Heart left ventricle (tissue), 16 donors: ENCODE results near the gene RUNX1. TPM values are rescaled to one million over a fixed set of nuclear protein-coding genes. Genes with fewer than 3 reads are reported as not detected.
"Not testable (repeated sequence)": the region's sequence is repeated elsewhere in the genome, so short reads cannot be mapped to it uniquely, and the experiment has no call there.

Experiments
- ATAC-seq, 4 donors: fragments of 200-7000 bp; cut with Tn5 transposase; one replicate each; pipeline ENCODE4 v1.9.1; 2020 to 2022; ENCODE audit warnings: moderate library complexity in 4 of 4, mild to moderate bottlenecking in 3 of 4, moderate number of reproducible peaks in 1 of 4
- DNase-seq, 5 donors: peaks; one replicate each; pipeline ENCODE4 v3.0.0-alpha.2; 2020
- H3K27ac ChIP-seq, 12 donors: fragments of 200-600 bp; sonication (generic) in 4 of 12; one replicate each; pipeline versions ENCODE4 v1.5.0 to v1.8.0; 2016 to 2022; ENCODE audit warnings: mild to moderate bottlenecking in 2 of 12
- H3K27me3 ChIP-seq, 9 donors: fragments of 200-600 bp; sonication (generic) in 2 of 9; one replicate each; pipeline versions ENCODE4 v1.5.1 to v1.8.0; 2016 to 2022; ENCODE audit warnings: mild to moderate bottlenecking in 3 of 9
- H3K36me3 ChIP-seq, 9 donors: fragments of 200-600 bp; sonication (generic) in 2 of 9; one replicate each; pipeline versions ENCODE4 v1.5.0 to v1.8.0; 2018 to 2022; ENCODE audit warnings: mild to moderate bottlenecking in 2 of 9
- H3K4me1 ChIP-seq, 12 donors: fragments of 200-600 bp; sonication (generic) in 4 of 12; one replicate each; pipeline versions ENCODE4 v1.5.0 to v1.8.0; 2016 to 2022; ENCODE audit warnings: mild to moderate bottlenecking in 3 of 12
- H3K4me3 ChIP-seq, 12 donors: fragments of 200-600 bp; sonication (generic) in 4 of 12; one replicate each; pipeline versions ENCODE4 v1.5.0 to v1.8.0; 2017 to 2022; ENCODE audit warnings: mild to moderate bottlenecking in 9 of 12, moderate library complexity in 4 of 12
- H3K9me3 ChIP-seq, 12 donors: fragments of 200-600 bp; sonication (generic) in 4 of 12; one replicate each; pipeline versions ENCODE4 v1.5.0 to v1.8.0; 2016 to 2022; ENCODE audit warnings: mild to moderate bottlenecking in 1 of 12
- CTCF ChIP-seq, 12 donors: fragments of 200-600 bp; sonication (generic) in 4 of 12; IDR thresholded peaks; one replicate each; pipeline versions ENCODE4 v1.5.0 to v1.8.0; 2018 to 2022; ENCODE audit warnings: antibody characterized with exemption in 12 of 12, mild to moderate bottlenecking in 5 of 12
- POLR2A ChIP-seq, 2 donors: fragments of 450-650 bp; IDR thresholded peaks; one replicate each; pipeline ENCODE4 v1.6.1; 2017; ENCODE audit warnings: antibody characterized with exemption in 2 of 2, mild to moderate bottlenecking in 2 of 2, moderate library complexity in 2 of 2
- WGBS, 4 donors: extraction: QIAGEN DNeasy Blood & Tissue Kit in 2 of 4; methylation state at CpG; one replicate each; pipeline versions ENCODE4 v1.1.5 to v1.1.7; 2013 to 2018; 5-methylcytosine and 5-hydroxymethylcytosine counted together
- intact Hi-C, 10 donors: fragments of 100-400 bp; cut with DNase I; formaldehyde crosslinking; loops; one replicate each; pipeline versions ENCODE4 v1.11.1 to v1.14.2; 2022
- polyA plus RNA-seq, 2 donors: library from polyadenylated mRNA; stranded (reverse); fragments of 200-250 nt; gene quantifications; one replicate each; pipeline ENCODE4 v1.2.3, GENCODE V29; 2013
- total RNA-seq, 9 donors: library from RNA; depleted of rRNA in 2 of 9; stranded (reverse); fragments of >200 nt in 2 of 9; fragmentation: NEBNext Ultra II Directional in 3 of 9; extraction: Animal tissue kit (Norgen Biotek cat#: 25700) in 3 of 9; gene quantifications; one replicate each; pipeline versions ENCODE4 v1.1.0 to v1.2.4, GENCODE V29; 2016 to 2023
- donor health status: ischemic (EF 13 %, LVEDD 7.1; RV severe dilation, severe dysfunction).
- donor health status: healthy with polysubstance abuse.
- donor health status: DM: no; HTN: yes; CAD: no.
- donor health status: DM: no; HTN: no; CAD: no.
- donor health status: ischemic (EF 25% LVEDD 6.9; RV normal size, moderate dysfunction).
- donor health status: ischemic (EF 25% LVEDD 5.7; RV mildly dilated, moderate dysfunction).
- donor health status: healthy.
- donor health status: DM: yes; HTN: yes; CAD: no.
- donor health status: ischemic (EF 35%, LVEDD 5.7; RV mildly dilated, moderate dysfunction).
- donor health status: nonischemic (EF 11% LVEDD 7.7; RV severe dilation, severe dysfunction).
- donor health status: DM: yes; HTN: yes; CAD: no.
- donor health status: PGD.
- donor health status: ischemic (EF 29% LVEDD 5.4; RV normal size, mild dysfunction).
- donor health status: nonischemic (EF 23%, LVEDD 6.1; RV moderate dilation, normal function).

Gene RUNX1
- total and polyA plus RNA-seq, 11 donors: 0.61 to 54.5 (median 4.1) TPM

GRCh38 chr21:34968414-34969333, 80.4 kb downstream of the RUNX1 start:
- 83 to 84% (median 84%) methylated on average over 13 of the region's 13 CpGs for WGBS, 4 donors
- no peaks in the 10 kb centered on the region for H3K9me3 ChIP-seq
- H3K4me3 ChIP-seq: no peak overlapping the region
- peaks cover 0 to 24% (median 0%) of the 10 kb centered on the region in 12 donors for H3K4me1 ChIP-seq
- ATAC-seq (no peak), DNase-seq (no peak)
- no peak overlapping the region for H3K27ac ChIP-seq
- intact Hi-C loops: no loop called here
- peaks cover 0 to 5% (median 0%) of the 10 kb centered on the region in 9 donors for H3K27me3 ChIP-seq
- H3K36me3 ChIP-seq: no peaks in the 10 kb centered on the region
- TF ChIP-seq POLR2A (IDR thresholded peaks at IDR 0.05) (no peak), CTCF (IDR thresholded peaks at IDR 0.05) (no peak)

- Histone ChIP-seq H3K4me3 (no peak overlapping the region), H3K9me3 (no peaks in the 10 kb centered on the region), H3K27ac (no peak overlapping the region), H3K36me3 (no peaks in the 10 kb centered on the region), H3K27me3 (peaks cover 0 to 15% (median 0%) of the 10 kb centered on the region in 9 donors), H3K4me1 (peaks cover 0 to 24% (median 0%) of the 10 kb centered on the region in 12 donors)
- TF ChIP-seq POLR2A (IDR thresholded peaks at IDR 0.05) (no peak), CTCF (IDR thresholded peaks at IDR 0.05) (no peak)
- 68 to 75% (median 71%) methylated on average over 10 of the region's 10 CpGs for WGBS, 4 donors
- no peak for ATAC-seq
- intact Hi-C loops: no loop called here
- DNase-seq: no peak
These were observed 81.4 kb downstream of the RUNX1 start for GRCh38 chr21:34967509-34968289.

- H3K4me1 ChIP-seq: peaks cover 0 to 24% (median 0%) of the 10 kb centered on the region in 12 donors
- H3K36me3 ChIP-seq, intact Hi-C loops, H3K9me3 ChIP-seq, H3K4me3 ChIP-seq, ATAC-seq, H3K27ac ChIP-seq, DNase-seq: not testable (repeated sequence)
- H3K27me3 ChIP-seq: peaks cover 0 to 17% (median 0%) of the 10 kb centered on the region in 9 donors
- WGBS, 4 donors: 81 to 92% (median 88%) methylated on average over 11 of the region's 11 CpGs
These were observed 82.2 kb downstream of the RUNX1 start for GRCh38 chr21:34966881-34967280.

- intact Hi-C loops: no loop called here
- Histone ChIP-seq H3K27me3 (peaks cover 0 to 17% (median 0%) of the 10 kb centered on the region in 9 donors), H3K27ac (no peak overlapping the region), H3K9me3 (no peaks in the 10 kb centered on the region), H3K36me3 (no peaks in the 10 kb centered on the region), H3K4me1 (peaks cover 0 to 23% (median 0%) of the 10 kb centered on the region in 12 donors), H3K4me3 (no peak overlapping the region)
- DNase-seq (no peak), ATAC-seq (peak in 1 of 4 donors; percentile 22)
- TF ChIP-seq POLR2A (IDR thresholded peaks at IDR 0.05) (no peak), CTCF (IDR thresholded peaks at IDR 0.05) (no peak)
- WGBS, 4 donors: 67 to 77% (median 75%) methylated on average over 10 of the region's 10 CpGs
These were observed 83.6 kb downstream of the RUNX1 start for GRCh38 chr21:34965200-34966174.
